Ammon's horn (tissue), 1 donor: ENCODE results near the gene RAD54L2.
A peak's percentile ranks its signal among the peaks of the same experiment; 100 is the strongest.
"Not testable (repeated sequence)": the region's sequence is repeated elsewhere in the genome, so short reads cannot be mapped to it uniquely, and the experiment has no call there.

Experiments used
- DNase-seq: peaks from one replicate; pipeline ENCODE4 v3.0.0-alpha.2; 2016; ENCODE audit warnings: low spot score

RAD54L2 gene

GRCh38 chr3:51544011-51544775, 5.7 kb downstream of the RAD54L2 start:
- no peak for DNase-seq

GRCh38 chr3:51547274-51547673, 8.8 kb downstream of the RAD54L2 start:
- DNase-seq: no peak

GRCh38 chr3:51549311-51549710, 10.8 kb downstream of the RAD54L2 start:
- no peak for DNase-seq

GRCh38 chr3:51550080-51550819, 11.7 kb downstream of the RAD54L2 start:
- no peak for DNase-seq

GRCh38 chr3:51557993-51558392, 19.5 kb downstream of the RAD54L2 start:
- no peak for DNase-seq

GRCh38 chr3:51559411-51559888, 20.9 kb downstream of the RAD54L2 start:
- DNase-seq: peak; percentile 30

GRCh38 chr3:51559961-51560360, 21.4 kb downstream of the RAD54L2 start:
- DNase-seq: no peak

GRCh38 chr3:51562403-51562802, 23.9 kb downstream of the RAD54L2 start:
- not testable (repeated sequence) for DNase-seq

- peak; percentile 62 for DNase-seq
Measured at GRCh38 chr3:51568036-51568435, 29.5 kb downstream of the RAD54L2 start.

- DNase-seq: no peak
Measured at GRCh38 chr3:51568996-51569395, 30.5 kb downstream of the RAD54L2 start.

- no peak for DNase-seq
Measured at GRCh38 chr3:51578238-51578637, 39.7 kb downstream of the RAD54L2 start.

- DNase-seq: no peak
Measured at GRCh38 chr3:51580418-51580817, 41.9 kb downstream of the RAD54L2 start.

GRCh38 chr3:51581524-51581923, 43.0 kb downstream of the RAD54L2 start:
- no peak for DNase-seq

- DNase-seq: peak; percentile 4
Measured at GRCh38 chr3:51585197-51585596, 46.7 kb downstream of the RAD54L2 start.

- DNase-seq: no peak
Measured at GRCh38 chr3:51585871-51586270, 47.4 kb downstream of the RAD54L2 start.
